ENCODE results near the gene NDUFAF7. TPM values are rescaled to one million over a fixed set of nuclear protein-coding genes. Genes with fewer than 3 reads are reported as not detected.

Gene NDUFAF7
- total RNA-seq, 1 donor from 2014 or later: 17.9 TPM

DNA sequence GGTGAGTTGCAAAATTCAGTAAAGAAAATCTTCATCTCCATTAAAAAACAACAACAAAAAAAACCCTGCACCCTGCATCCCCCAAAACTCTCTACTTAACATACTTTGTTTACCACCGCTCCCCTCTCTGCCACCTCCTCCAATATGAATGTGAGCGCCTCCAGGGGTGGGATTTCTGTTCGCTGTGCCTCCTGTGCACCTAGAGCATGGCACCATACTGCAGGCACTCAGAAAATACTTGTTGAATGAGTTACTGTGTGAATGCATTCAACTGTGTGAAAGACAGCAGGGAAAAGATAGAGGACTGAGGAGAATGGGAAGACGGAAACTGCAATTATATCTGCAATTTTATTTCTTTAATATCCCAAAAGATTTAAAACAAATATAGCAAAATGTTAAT is 4.6 kb upstream of the NDUFAF7 start:
- no peak overlapping the region for H3K4me3 ChIP-seq (ENCODE audit: low read depth, low read length)
- DNase-seq (ENCODE audit: low read depth): no peak
- peaks cover 7% of the 10 kb centered on the region for H3K36me3 ChIP-seq (ENCODE audit: control insufficient read depth, insufficient read depth, low read length)
- no peak for FAIRE-seq
- TF ChIP-seq, protein P1, sequence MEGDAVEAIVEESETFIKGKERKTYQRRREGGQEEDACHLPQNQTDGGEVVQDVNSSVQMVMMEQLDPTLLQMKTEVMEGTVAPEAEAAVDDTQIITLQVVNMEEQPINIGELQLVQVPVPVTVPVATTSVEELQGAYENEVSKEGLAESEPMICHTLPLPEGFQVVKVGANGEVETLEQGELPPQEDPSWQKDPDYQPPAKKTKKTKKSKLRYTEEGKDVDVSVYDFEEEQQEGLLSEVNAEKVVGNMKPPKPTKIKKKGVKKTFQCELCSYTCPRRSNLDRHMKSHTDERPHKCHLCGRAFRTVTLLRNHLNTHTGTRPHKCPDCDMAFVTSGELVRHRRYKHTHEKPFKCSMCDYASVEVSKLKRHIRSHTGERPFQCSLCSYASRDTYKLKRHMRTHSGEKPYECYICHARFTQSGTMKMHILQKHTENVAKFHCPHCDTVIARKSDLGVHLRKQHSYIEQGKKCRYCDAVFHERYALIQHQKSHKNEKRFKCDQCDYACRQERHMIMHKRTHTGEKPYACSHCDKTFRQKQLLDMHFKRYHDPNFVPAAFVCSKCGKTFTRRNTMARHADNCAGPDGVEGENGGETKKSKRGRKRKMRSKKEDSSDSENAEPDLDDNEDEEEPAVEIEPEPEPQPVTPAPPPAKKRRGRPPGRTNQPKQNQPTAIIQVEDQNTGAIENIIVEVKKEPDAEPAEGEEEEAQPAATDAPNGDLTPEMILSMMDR (IDR thresholded peaks at IDR 0.05; ENCODE audit: insufficient read depth, low read length, severe bottlenecking): no peak
- H3K27me3 ChIP-seq (ENCODE audit: control insufficient read depth, insufficient read depth, low read length): no peaks in the 10 kb centered on the region

DNA sequence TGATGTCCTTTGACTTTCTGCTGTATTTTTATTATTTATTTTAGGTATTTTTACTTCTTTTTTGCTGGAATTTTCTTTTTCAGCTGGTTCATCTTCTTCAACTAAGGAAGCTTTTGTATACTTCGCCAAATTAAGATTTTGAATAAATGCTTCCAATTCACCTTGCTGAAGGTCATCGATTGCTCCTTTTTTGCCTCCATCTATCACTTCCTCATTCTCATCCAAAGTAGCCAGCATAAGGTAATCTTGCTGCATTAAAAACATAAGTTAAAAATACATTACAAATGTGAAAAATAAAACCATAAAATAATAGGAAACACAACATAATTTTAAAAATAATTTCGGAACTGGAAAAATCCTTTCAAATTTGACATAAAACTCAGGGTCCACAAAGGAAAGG is 2.7 kb upstream of the NDUFAF7 start:
- Histone ChIP-seq H3K4me3 (ENCODE audit: low read depth, low read length) (no peak overlapping the region), H3K27me3 (ENCODE audit: control insufficient read depth, insufficient read depth, low read length) (no peaks in the 10 kb centered on the region), H3K36me3 (ENCODE audit: control insufficient read depth, insufficient read depth, low read length) (peaks cover 7% of the 10 kb centered on the region)
- no peak for FAIRE-seq
- no peak for DNase-seq (ENCODE audit: low read depth)
- TF ChIP-seq, protein P1 (IDR thresholded peaks at IDR 0.05; ENCODE audit: insufficient read depth, low read length, severe bottlenecking): no peak

DNA sequence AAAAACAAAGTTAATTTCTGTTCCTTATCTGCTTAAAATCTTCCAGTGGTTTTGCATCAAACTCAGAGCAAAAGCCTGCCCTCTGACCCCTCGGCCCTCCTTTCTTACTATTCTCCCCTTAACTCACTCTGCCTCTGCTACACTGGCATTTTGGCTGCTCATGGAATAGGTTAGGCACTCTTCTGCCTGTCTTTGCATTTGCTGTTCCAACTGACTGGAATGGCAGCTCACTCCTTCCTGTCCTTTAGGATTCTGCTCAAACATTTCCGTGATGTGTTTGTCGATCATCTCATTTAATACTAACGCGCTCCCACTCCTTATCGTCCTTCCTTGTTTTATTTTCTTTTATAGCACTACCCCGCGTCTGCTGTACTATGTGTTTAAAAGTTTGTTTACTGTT is 877 bp upstream of the NDUFAF7 start:
- FAIRE-seq (no peak), DNase-seq (ENCODE audit: low read depth) (peak; percentile 19)
- H3K27me3 ChIP-seq (ENCODE audit: control insufficient read depth, insufficient read depth, low read length): no peaks in the 10 kb centered on the region

DNA sequence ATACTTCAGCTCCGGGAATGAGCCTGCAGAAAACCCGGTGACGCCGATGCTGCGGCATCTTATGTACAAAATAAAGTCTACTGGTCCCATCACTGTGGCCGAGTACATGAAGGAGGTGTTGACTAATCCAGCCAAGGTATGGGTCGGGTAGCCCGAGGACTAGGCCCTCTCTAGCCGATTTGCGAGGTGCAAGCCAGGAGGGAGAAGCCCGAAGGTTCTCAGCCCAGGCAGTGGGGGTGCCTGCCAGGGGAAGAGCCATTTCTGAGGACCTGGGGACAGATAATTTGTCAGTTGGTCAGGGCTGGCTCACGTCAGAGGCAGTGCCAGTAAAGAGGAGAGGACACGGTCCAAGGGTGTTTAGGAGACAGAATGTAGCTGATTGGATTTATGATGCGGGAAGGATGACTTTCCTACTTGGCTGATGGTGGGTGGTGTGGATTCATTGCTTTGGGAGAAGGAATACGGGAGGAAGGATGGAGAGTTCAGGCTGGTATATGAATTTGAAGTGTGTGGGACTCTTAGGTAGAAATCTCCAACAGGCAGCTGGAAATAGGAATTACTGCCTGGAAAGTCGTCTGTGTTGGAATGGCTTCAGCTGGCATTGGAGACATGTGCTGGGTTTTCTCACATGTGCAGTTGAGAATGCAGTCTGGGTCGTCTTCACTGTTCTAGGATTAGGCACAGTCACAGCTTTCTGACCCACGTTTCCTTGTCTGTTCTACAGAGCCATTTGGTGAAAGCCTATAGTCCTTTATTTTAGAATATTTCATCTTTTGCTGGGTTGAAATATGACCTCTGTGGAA is 874 bp downstream of the NDUFAF7 start:
- TF ChIP-seq, protein P1 (IDR thresholded peaks at IDR 0.05; ENCODE audit: insufficient read depth, low read length, severe bottlenecking): no peak
- DNase-seq (ENCODE audit: low read depth): peak; percentile 35
- H3K4me3 ChIP-seq (ENCODE audit: low read depth, low read length): peak overlapping the region; percentile 85
- H3K27me3 ChIP-seq (ENCODE audit: control insufficient read depth, insufficient read depth, low read length): no peaks in the 10 kb centered on the region
- no peak for FAIRE-seq
- H3K36me3 ChIP-seq (ENCODE audit: control insufficient read depth, insufficient read depth, low read length): peaks cover 7% of the 10 kb centered on the region

More for the DNA sequence above, 877 bp upstream of the NDUFAF7 start:
- H3K36me3 ChIP-seq (ENCODE audit: control insufficient read depth, insufficient read depth, low read length): peaks cover 7% of the 10 kb centered on the region
- TF ChIP-seq, protein P1 (IDR thresholded peaks at IDR 0.05; ENCODE audit: insufficient read depth, low read length, severe bottlenecking): no peak
- peak overlapping the region; percentile 85 for H3K4me3 ChIP-seq (ENCODE audit: low read depth, low read length)

DNA sequence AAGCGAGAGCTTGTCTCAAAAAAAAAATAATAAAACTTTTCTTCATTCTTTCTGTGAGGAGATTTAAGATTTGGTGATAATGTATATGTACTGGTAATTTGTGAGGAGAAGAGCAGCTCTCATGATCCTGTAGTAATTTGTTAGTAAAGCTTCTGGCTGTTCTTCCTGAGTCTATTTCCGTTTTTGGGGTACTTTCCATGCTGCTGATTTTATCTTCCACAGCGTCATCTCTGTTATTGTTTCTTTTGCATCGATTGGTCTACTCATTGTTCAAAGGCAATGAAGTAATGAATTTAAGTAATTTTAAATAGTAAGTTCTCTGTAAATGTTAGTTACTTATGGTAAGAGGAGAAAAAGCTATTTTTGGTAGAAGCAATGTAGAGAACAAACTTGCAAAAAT is 12.0 kb downstream of the NDUFAF7 start:
- FAIRE-seq (no peak), DNase-seq (ENCODE audit: low read depth) (no peak)
- H3K4me3 ChIP-seq (ENCODE audit: low read depth, low read length): no peak overlapping the region
- TF ChIP-seq, protein P1 (IDR thresholded peaks at IDR 0.05; ENCODE audit: insufficient read depth, low read length, severe bottlenecking): no peak
- H3K27me3 ChIP-seq (ENCODE audit: control insufficient read depth, insufficient read depth, low read length): no peaks in the 10 kb centered on the region
- H3K36me3 ChIP-seq (ENCODE audit: control insufficient read depth, insufficient read depth, low read length): peaks cover 6% of the 10 kb centered on the region
